ENCODE data around the gene NMRAL1. TPM values are rescaled to one million over a fixed set of nuclear protein-coding genes. Genes with fewer than 3 reads are reported as not detected.

The NMRAL1 gene
- total RNA-seq (ENCODE audit: low replicate concordance), result 64.0 and 65.9 TPM in 2 replicates

GRCh38 chr16:4474192-4474961, at the start of gene NMRAL1:
TSS of gene NMRAL1 (minus strand) at chr16:4474625. CDS start at chr16:4474132, 493 bp downstream.

GRCh38 chr16:4475880-4476788, 1.7 kb upstream of the NMRAL1 start, which contains the start of gene HMOX2:
TSS of gene HMOX2 (plus strand) at chr16:4476398. CDS start at chr16:4505525, 29,127 bp downstream.

GRCh38 chr16:4425378-4426020, 48.9 kb downstream of the NMRAL1 start, which contains the start of gene DNAJA3:
TSS of gene DNAJA3 (plus strand) at chr16:4425868. CDS start at chr16:4425882, 14 bp downstream.

GRCh38 chr16:4416200-4417032, 58.0 kb downstream of the NMRAL1 start, which contains the start of gene CORO7:
TSS of gene CORO7 (minus strand) at chr16:4416596. CDS start at chr16:4416518, 78 bp downstream.

Other genes with a start within 250 kb of the NMRAL1 start
- 0.12 TPM in 1 of 2 replicates, not detected in the other for gene SRL, start 232.5 kb downstream of the NMRAL1 start, total RNA-seq (ENCODE audit: low replicate concordance)
- 5.8 and 18.8 TPM in 2 replicates for gene TFAP4, start 201.6 kb downstream of the NMRAL1 start, total RNA-seq (ENCODE audit: low replicate concordance)
- 0.70 and 3.4 TPM in 2 replicates for gene GLIS2, start 158.6 kb downstream of the NMRAL1 start, total RNA-seq (ENCODE audit: low replicate concordance)
- gene PAM16, start 123.3 kb downstream of the NMRAL1 start, total RNA-seq (ENCODE audit: low replicate concordance), result 10.2 and 36.5 TPM in 2 replicates
- 34.6 and 59.0 TPM in 2 replicates for gene VASN, start 102.8 kb downstream of the NMRAL1 start, total RNA-seq (ENCODE audit: low replicate concordance)
- 10.7 and 16.6 TPM in 2 replicates for gene CORO7, start 58.0 kb downstream of the NMRAL1 start, total RNA-seq (ENCODE audit: low replicate concordance)
- gene DNAJA3, start 48.8 kb downstream of the NMRAL1 start, total RNA-seq (ENCODE audit: low replicate concordance), result 38.8 and 42.6 TPM in 2 replicates
- gene HMOX2, start 1.8 kb upstream of the NMRAL1 start, total RNA-seq (ENCODE audit: low replicate concordance), result 33.6 and 70.6 TPM in 2 replicates
- gene CDIP1, start 64.1 kb upstream of the NMRAL1 start, total RNA-seq (ENCODE audit: low replicate concordance), result 6.6 and 7.2 TPM in 2 replicates
- under 0.01 TPM in 1 of 2 replicates, not detected in the other for gene C16orf96, start 81.7 kb upstream of the NMRAL1 start, total RNA-seq (ENCODE audit: low replicate concordance)
- 3.2 and 7.1 TPM in 2 replicates for gene UBALD1, start 140.3 kb upstream of the NMRAL1 start, total RNA-seq (ENCODE audit: low replicate concordance)
- gene MGRN1, start 150.2 kb upstream of the NMRAL1 start, total RNA-seq (ENCODE audit: low replicate concordance), result 20.6 and 25.4 TPM in 2 replicates
- 17.7 and 24.3 TPM in 2 replicates for gene NUDT16L1, start 218.9 kb upstream of the NMRAL1 start, total RNA-seq (ENCODE audit: low replicate concordance)